Mesenchymal stem cell (in vitro differentiated cells and primary cell): ENCODE data around the gene GSTA4.

Source experiments
- DNase-seq: peaks from one replicate; pipeline ENCODE4 v3.0.0-alpha.2; 2013
- H2AFZ ChIP-seq: one replicate; pipeline ENCODE4 v1.6.1; 2013; ENCODE audit warnings: low read depth, mild to moderate bottlenecking, control low read depth, inconsistent platforms, low read length, moderate library complexity
- H2AK5ac ChIP-seq: 2 replicates; pipeline ENCODE4 v1.6.1; 2013; ENCODE audit warnings: low read length, moderate library complexity, mild to moderate bottlenecking, inconsistent platforms; ENCODE audit not compliant: severe bottlenecking
- H2BK120ac ChIP-seq: one replicate; pipeline ENCODE4 v1.6.1; 2013; ENCODE audit warnings: low read depth, mild to moderate bottlenecking, inconsistent platforms, low read length, moderate library complexity
- H2BK12ac ChIP-seq, 2 experiments: one replicate each; pipeline ENCODE4 v1.6.1; 2013; ENCODE audit warnings: inconsistent platforms in 2 of 2, low read length in 2 of 2, mild to moderate bottlenecking in 2 of 2, moderate library complexity in 2 of 2, control low read depth in 1 of 2
- H2BK15ac ChIP-seq: one replicate; pipeline ENCODE4 v1.6.1; 2013; ENCODE audit warnings: mild to moderate bottlenecking, low read depth, inconsistent platforms; ENCODE audit not compliant: poor library complexity, severe bottlenecking
- H2BK5ac ChIP-seq: 2 replicates; pipeline ENCODE4 v1.6.1; 2013; ENCODE audit warnings: low read depth, mild to moderate bottlenecking, low read length, control low read depth, inconsistent platforms; ENCODE audit not compliant: poor library complexity, severe bottlenecking
- H3K14ac ChIP-seq, 2 experiments: one replicate each; pipeline ENCODE4 v1.6.1; 2013; ENCODE audit warnings: inconsistent platforms in 2 of 2, low read length in 2 of 2, control low read depth in 1 of 2, mild to moderate bottlenecking in 1 of 2, moderate library complexity in 1 of 2
- H3K18ac ChIP-seq, 2 experiments: one replicate each; pipeline ENCODE4 v1.6.1; 2013; ENCODE audit warnings: inconsistent platforms in 2 of 2, low read length in 2 of 2, control low read depth in 1 of 2, low read depth in 1 of 2, mild to moderate bottlenecking in 1 of 2
- H3K23ac ChIP-seq, 2 experiments: one replicate each; pipeline ENCODE4 v1.6.1; 2013; ENCODE audit warnings: inconsistent platforms in 2 of 2, low read length in 2 of 2, mild to moderate bottlenecking in 2 of 2, moderate library complexity in 2 of 2, control low read depth in 1 of 2
- H3K27ac ChIP-seq: 2 replicates; pipeline ENCODE4 v1.5.1; 2013; ENCODE audit warnings: mild to moderate bottlenecking, moderate library complexity, low read length, control low read depth, inconsistent platforms; ENCODE audit not compliant: poor library complexity, severe bottlenecking
- H3K27me3 ChIP-seq, 2 experiments: 2 replicates each; pipeline versions ENCODE4 v1.6.1 to v1.7.0; 2013; ENCODE audit warnings: low read length in 2 of 2, mild to moderate bottlenecking in 2 of 2, moderate library complexity in 2 of 2, control low read depth in 1 of 2, inconsistent platforms in 1 of 2; ENCODE audit not compliant: control insufficient read depth in 1 of 2, insufficient read depth in 1 of 2
- H3K36me3 ChIP-seq, 2 experiments: 2 replicates each; pipeline versions ENCODE4 v1.6.1 to v1.7.0; 2013; ENCODE audit warnings: low read length in 2 of 2, control low read depth in 1 of 2, inconsistent platforms in 1 of 2, low read depth in 1 of 2, mild to moderate bottlenecking in 1 of 2; ENCODE audit not compliant: insufficient read depth in 2 of 2, control insufficient read depth in 1 of 2
- H3K4ac ChIP-seq, 2 experiments: one replicate each; pipeline ENCODE4 v1.6.1; 2013; ENCODE audit warnings: inconsistent platforms in 2 of 2, low read length in 2 of 2, mild to moderate bottlenecking in 2 of 2, moderate library complexity in 2 of 2, control low read depth in 1 of 2, low read depth in 1 of 2
- H3K4me1 ChIP-seq: 2 replicates; pipeline ENCODE4 v1.6.1; 2013; ENCODE audit warnings: low read depth, low read length, control low read depth; ENCODE audit not compliant: control insufficient read depth, insufficient read depth
- H3K4me2 ChIP-seq: 2 replicates; pipeline ENCODE4 v1.6.1; 2013; ENCODE audit warnings: low read length, mild to moderate bottlenecking, inconsistent platforms; ENCODE audit not compliant: poor library complexity, severe bottlenecking
- H3K4me3 ChIP-seq, 2 experiments: 2 replicates each; pipeline versions ENCODE4 v1.5.1 to v1.7.0; 2013; ENCODE audit warnings: low read length in 2 of 2, mild to moderate bottlenecking in 2 of 2, control low read depth in 1 of 2, low read depth in 1 of 2; ENCODE audit not compliant: insufficient read depth in 1 of 2
- H3K79me1 ChIP-seq: replicated peaks from 2 replicates; pipeline ENCODE4 v1.6.1; 2013; ENCODE audit warnings: mild to moderate bottlenecking, control low read depth, low read length, inconsistent platforms; ENCODE audit not compliant: poor library complexity, severe bottlenecking
- H3K9ac ChIP-seq: 2 replicates; pipeline ENCODE4 v1.7.0; 2013; ENCODE audit warnings: mild to moderate bottlenecking, low read length, moderate library complexity
- H3K9me3 ChIP-seq: 2 replicates; pipeline ENCODE4 v1.7.0; 2013; ENCODE audit warnings: mild to moderate bottlenecking, low read length; ENCODE audit not compliant: control insufficient read depth
- H4K8ac ChIP-seq: one replicate; pipeline ENCODE4 v1.6.1; 2013; ENCODE audit warnings: inconsistent platforms, mild to moderate bottlenecking, low read length, moderate library complexity
- H4K91ac ChIP-seq: one replicate; pipeline ENCODE4 v1.6.1; 2013; ENCODE audit warnings: mild to moderate bottlenecking, low read length, inconsistent platforms
- WGBS: methylation state at CpG from one replicate; pipeline ENCODE4 v1.1.7; 2013; ENCODE audit warnings: mixed read lengths; 5-methylcytosine and 5-hydroxymethylcytosine counted together

GSTA4 gene

DNA sequence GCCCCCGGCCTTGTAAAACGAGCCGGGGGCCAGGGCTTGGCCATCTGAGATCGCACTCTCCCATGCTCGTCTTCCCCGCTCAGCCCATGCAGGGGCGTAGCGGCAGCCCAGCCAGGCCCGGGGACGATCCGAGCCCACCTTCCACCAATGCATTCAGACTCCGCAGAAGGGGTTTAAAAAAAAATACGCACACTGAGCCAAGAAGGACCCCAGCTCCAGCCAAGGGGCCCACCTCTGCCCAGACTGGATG lies 320 bp downstream of the GSTA4 start:
- Histone ChIP-seq H2BK15ac (peak overlapping the region; percentile 87), H3K9me3 (no peaks in the 10 kb centered on the region), H3K23ac (peak overlapping the region in 1 of 2 experiments; percentile 90), H3K4me2 (peak overlapping the region; percentile 59), H3K27ac (peak overlapping the region; percentile 91), H3K4me3 (peak overlapping the region; percentile 78 to 97), H3K27me3 (no peaks in the 10 kb centered on the region), H3K4ac (peak overlapping the region; percentile 20 to 92), H2AFZ (peak overlapping the region; percentile 54), H4K91ac (peak overlapping the region; percentile 93), H2BK5ac (peak overlapping the region; percentile 31), H2AK5ac (peak overlapping the region; percentile 16), H2BK12ac (peak overlapping the region in 1 of 2 experiments; percentile 34), H3K36me3 (peaks cover 0 to 17% of the 10 kb centered on the region in 2 experiments), H3K79me1 (peaks cover 4% of the 10 kb centered on the region), H4K8ac (peak overlapping the region; percentile 8), H2BK120ac (peak overlapping the region; percentile 21), H3K14ac (peak overlapping the region in 1 of 2 experiments; percentile 77), H3K4me1 (peaks cover 2% of the 10 kb centered on the region), H3K18ac (peak overlapping the region; percentile 74 to 98), H3K9ac (peak overlapping the region; percentile 99)
- WGBS = under 1% methylated on average over 10 of the region's 13 CpGs
- no peak for DNase-seq

DNA sequence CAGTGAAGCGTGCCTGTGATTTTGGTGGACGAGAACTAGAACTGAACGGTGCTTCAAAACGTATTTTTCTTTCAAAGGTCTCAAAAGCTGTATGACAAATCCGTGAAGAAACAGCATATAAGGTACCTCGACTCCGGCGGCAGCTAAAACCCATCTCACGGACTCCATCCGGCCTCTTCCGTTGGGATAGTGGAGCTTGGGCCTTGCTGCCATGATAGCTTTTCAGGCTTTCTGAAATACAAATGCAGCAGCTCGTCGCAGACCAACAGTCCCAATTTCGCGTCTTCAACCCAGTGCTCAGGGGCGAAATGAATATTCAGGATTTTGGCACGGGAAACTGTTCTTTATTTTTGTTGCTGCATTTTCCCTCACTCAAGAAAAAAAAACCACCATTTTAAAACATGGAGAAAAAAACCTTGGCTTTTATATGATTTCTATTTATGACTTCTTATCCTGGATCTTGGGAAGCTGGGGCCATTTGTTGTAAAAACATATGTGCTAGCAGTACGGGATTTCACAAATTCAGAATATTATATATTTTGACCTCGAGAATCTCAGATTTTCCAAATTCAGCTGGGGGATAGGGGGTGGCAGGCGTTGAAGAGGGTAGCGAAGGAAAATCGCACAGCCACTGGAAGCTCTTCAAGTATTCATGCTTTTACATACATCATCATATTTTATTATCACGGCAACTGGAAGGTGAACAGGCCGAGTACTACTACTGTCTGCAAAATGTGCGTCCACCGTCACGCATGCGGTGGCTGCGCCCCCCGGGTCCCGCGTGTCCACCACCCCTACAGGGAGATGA lies 849 bp downstream of the GSTA4 start:
- Histone ChIP-seq H2BK5ac (peak overlapping the region; percentile 31), H3K27ac (peak overlapping the region; percentile 91), H3K4me1 (peaks cover 2% of the 10 kb centered on the region), H4K91ac (peak overlapping the region; percentile 93), H2AK5ac (peak overlapping the region; percentile 4), H3K36me3 (peaks cover 0 to 21% of the 10 kb centered on the region in 2 experiments), H2BK15ac (peak overlapping the region; percentile 87), H3K18ac (peak overlapping the region; percentile 79 to 98), H2AFZ (peak overlapping the region; percentile 54), H3K79me1 (peaks cover 5% of the 10 kb centered on the region), H3K14ac (peak overlapping the region in 1 of 2 experiments; percentile 77), H3K27me3 (no peaks in the 10 kb centered on the region), H3K23ac (peak overlapping the region in 1 of 2 experiments; percentile 90), H3K4me3 (peak overlapping the region; percentile 78 to 97), H3K4me2 (peak overlapping the region; percentile 59), H3K9ac (peak overlapping the region; percentile 99), H2BK120ac (peak overlapping the region; percentile 21), H3K4ac (peak overlapping the region; percentile 20 to 92), H4K8ac (peak overlapping the region; percentile 8), H2BK12ac (peak overlapping the region in 1 of 2 experiments; percentile 34), H3K9me3 (no peaks in the 10 kb centered on the region)
- DNase-seq = peak; percentile 57
- WGBS = 13% methylated on average over 27 of the region's 32 CpGs

DNA sequence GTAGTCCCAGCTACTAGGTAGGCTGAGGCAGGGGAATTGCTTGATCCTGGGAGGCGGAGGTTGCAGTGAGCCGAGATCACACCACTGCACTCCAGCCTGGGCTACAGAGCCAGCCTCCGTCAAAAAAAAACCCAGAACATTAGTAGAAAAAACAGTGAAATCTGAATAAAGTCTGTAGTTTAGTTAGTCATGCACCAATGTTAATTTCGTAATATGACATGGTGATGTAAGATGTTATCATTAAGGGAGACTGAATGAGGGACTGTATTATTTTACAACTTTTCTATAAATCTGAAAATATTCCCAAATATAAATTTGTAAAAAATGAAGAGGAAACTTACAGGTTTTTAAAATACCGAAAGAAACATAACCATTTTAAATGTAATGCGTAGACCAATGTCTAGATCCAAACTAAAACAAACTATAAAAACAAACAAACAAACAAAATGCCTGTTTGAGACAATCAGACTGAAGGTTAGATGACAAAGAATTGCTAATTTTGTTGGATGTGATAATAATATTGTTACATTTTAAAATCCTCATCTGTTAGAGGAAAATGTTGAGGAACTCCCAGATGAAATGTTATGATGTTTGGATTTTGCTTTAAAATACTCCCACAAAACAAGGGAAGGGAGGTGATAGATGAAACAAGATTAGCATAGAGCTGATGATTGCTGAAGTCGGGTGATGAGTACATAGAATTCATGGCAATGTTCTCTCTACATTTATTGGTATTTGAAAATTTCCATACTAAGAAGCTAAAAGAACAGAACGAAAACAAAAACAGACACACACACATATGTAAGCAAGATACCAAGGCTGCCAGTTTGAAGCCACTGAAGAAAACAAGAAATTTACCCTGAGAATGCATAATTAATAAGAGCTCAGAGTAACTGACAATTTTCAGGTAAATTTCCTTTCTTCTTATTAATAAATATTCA lies 1.8 kb downstream of the GSTA4 start:
- peak overlapping the region in 1 of 2 experiments; percentile 97 for H3K4me3 ChIP-seq
- peaks cover 8% of the 10 kb centered on the region for H3K79me1 ChIP-seq
- H3K27me3 ChIP-seq = no peaks in the 10 kb centered on the region
- H2BK15ac ChIP-seq = no peak overlapping the region
- H4K8ac ChIP-seq = no peak overlapping the region
- no peak overlapping the region for H3K4me2 ChIP-seq
- no peak overlapping the region for H3K27ac ChIP-seq
- H2BK120ac ChIP-seq = no peak overlapping the region
- H3K23ac ChIP-seq = no peak overlapping the region
- H3K18ac ChIP-seq = no peak overlapping the region
- DNase-seq = peak; percentile 42
- H3K9ac ChIP-seq = peak overlapping the region; percentile 99
- peaks cover 2% of the 10 kb centered on the region for H3K4me1 ChIP-seq
- H4K91ac ChIP-seq = no peak overlapping the region
- H3K36me3 ChIP-seq = peaks cover 0 to 30% of the 10 kb centered on the region in 2 experiments
- no peak overlapping the region for H3K14ac ChIP-seq
- no peak overlapping the region for H3K4ac ChIP-seq
- H2BK12ac ChIP-seq = no peak overlapping the region
- no peaks in the 10 kb centered on the region for H3K9me3 ChIP-seq
- no peak overlapping the region for H2AFZ ChIP-seq
- H2BK5ac ChIP-seq = no peak overlapping the region
- H2AK5ac ChIP-seq = no peak overlapping the region
- WGBS = 90% methylated on average over 2 of the region's 8 CpGs

DNA sequence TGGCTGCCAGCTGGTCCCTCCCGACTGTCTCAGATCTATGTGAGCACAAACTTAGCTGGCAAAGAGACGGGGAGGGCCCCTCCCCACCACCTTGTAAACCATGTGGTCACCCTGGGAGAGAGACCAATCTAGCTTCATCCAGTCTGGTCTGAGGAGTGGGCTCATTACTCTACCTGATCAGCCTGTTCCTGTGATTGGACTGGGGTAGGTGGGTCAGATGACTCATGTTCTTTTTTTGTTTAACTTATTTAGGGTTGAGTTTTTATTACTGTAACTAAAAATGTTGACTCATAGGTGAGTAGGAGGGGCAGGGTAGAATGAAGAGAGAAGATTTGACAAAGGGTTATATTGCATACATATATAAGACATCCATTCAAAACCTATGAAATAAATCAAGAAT lies 4.7 kb downstream of the GSTA4 start:
- DNase-seq = no peak
- Histone ChIP-seq H3K14ac (no peak overlapping the region), H2BK12ac (no peak overlapping the region), H3K4me1 (no peaks in the 10 kb centered on the region), H3K4me2 (no peak overlapping the region), H2AK5ac (no peak overlapping the region), H4K91ac (no peak overlapping the region), H2BK15ac (no peak overlapping the region), H2BK120ac (no peak overlapping the region), H3K79me1 (peaks cover 9% of the 10 kb centered on the region), H3K9ac (no peak overlapping the region), H3K18ac (no peak overlapping the region), H3K27ac (no peak overlapping the region), H2BK5ac (no peak overlapping the region), H3K4me3 (no peak overlapping the region), H3K36me3 (peaks cover 8 to 52% of the 10 kb centered on the region in 2 experiments), H3K23ac (no peak overlapping the region), H2AFZ (no peak overlapping the region), H3K9me3 (no peaks in the 10 kb centered on the region), H3K4ac (no peak overlapping the region), H4K8ac (no peak overlapping the region), H3K27me3 (no peaks in the 10 kb centered on the region)
- 100% methylated on average over 2 of the region's 2 CpGs for WGBS
